Gastroesophageal sphincter (tissue), 3 donors: ENCODE measurements around the gene REST.

Source experiments
- EP300 ChIP-seq: sonication (generic); formaldehyde crosslinking; IDR thresholded peaks from one replicate; pipeline ENCODE4 v1.6.1; 2017; ENCODE audit warnings: antibody characterized with exemption, mild to moderate bottlenecking
- POLR2A ChIP-seq, 2 donors: fragments of 450-650 bp; IDR thresholded peaks; one replicate each; pipeline ENCODE4 v1.6.1; 2017; ENCODE audit warnings: antibody characterized with exemption in 2 of 2, mild to moderate bottlenecking in 2 of 2, moderate library complexity in 1 of 2
- TF ChIP-seq, protein P1 (sequence below), 4 experiments: fragments of 200-600 bp in 2 of 4; fragments of 450-650 bp in 2 of 4; sonication (generic) in 1 of 4; IDR thresholded peaks; one replicate each; pipeline ENCODE4 v1.5.1; 2017 to 2019; ENCODE audit warnings: antibody characterized with exemption in 4 of 4, mild to moderate bottlenecking in 2 of 4, moderate library complexity in 2 of 4

DNA sequence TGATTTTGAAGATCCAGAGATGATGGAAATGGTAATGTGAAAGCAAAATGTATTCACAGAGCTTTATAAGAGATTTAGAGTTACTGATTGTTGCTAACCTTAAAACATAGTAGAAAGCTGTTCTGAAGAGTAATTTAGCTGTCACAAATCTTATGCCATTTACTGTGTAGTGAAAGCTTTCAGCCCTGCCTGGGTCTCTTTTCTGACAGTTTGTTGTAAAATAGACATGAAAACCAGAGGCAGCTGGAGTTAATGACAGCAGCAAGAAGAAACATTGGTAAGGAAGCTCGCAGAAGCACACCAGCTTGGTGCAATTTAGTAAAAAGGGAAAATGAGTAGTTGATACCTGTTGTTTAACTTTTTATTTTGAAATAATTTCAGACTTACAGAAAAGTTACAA is 92.1 kb downstream of the REST start:
- no peak for TF ChIP-seq EP300
- TF ChIP-seq POLR2A (IDR thresholded peaks at IDR 0.05) = no peak
- TF ChIP-seq, protein P1, sequence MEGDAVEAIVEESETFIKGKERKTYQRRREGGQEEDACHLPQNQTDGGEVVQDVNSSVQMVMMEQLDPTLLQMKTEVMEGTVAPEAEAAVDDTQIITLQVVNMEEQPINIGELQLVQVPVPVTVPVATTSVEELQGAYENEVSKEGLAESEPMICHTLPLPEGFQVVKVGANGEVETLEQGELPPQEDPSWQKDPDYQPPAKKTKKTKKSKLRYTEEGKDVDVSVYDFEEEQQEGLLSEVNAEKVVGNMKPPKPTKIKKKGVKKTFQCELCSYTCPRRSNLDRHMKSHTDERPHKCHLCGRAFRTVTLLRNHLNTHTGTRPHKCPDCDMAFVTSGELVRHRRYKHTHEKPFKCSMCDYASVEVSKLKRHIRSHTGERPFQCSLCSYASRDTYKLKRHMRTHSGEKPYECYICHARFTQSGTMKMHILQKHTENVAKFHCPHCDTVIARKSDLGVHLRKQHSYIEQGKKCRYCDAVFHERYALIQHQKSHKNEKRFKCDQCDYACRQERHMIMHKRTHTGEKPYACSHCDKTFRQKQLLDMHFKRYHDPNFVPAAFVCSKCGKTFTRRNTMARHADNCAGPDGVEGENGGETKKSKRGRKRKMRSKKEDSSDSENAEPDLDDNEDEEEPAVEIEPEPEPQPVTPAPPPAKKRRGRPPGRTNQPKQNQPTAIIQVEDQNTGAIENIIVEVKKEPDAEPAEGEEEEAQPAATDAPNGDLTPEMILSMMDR (IDR thresholded peaks at IDR 0.05) = no peak
